HG02759 (cell line): Measurements from ENCODE around the gene STMN3.

Experiments used
- ATAC-seq: cut with Tn5 transposase; IDR thresholded peaks from one replicate; pipeline ENCODE4 v1.9.1; 2021; ENCODE audit warnings: mild to moderate bottlenecking, moderate library complexity; ENCODE audit not compliant: unreplicated experiment

The STMN3 gene

DNA sequence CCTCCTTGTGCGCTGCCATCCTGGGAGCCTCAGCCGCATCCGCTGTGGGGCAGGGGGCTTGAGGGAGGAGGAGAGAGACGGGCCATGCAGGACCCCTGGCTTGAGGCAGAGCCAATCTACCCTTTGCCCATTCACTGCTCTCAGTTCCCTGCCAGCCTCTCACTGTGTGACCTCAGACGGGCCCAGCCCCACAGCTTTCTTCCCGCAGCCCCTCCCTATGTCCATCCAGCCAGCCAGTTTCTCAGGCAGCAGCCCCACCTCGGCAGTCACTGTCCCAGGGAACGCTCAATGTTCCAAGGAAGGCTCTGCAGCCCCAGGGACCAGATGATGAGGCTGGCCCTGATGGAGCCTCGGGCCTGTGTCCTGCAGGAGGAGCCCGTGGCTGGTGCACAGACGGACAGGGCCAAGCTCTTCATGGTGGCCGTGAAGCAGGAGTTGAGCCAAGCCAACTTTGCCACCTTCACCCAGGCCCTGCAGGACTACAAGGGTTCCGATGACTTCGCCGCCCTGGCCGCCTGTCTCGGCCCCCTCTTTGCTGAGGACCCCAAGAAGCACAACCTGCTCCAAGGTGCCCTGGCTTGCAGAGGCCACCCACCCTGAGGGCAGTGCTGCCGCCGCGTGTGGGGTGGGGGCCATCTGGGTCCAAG lies 39.3 kb upstream of the STMN3 start:
- no peak for ATAC-seq

DNA sequence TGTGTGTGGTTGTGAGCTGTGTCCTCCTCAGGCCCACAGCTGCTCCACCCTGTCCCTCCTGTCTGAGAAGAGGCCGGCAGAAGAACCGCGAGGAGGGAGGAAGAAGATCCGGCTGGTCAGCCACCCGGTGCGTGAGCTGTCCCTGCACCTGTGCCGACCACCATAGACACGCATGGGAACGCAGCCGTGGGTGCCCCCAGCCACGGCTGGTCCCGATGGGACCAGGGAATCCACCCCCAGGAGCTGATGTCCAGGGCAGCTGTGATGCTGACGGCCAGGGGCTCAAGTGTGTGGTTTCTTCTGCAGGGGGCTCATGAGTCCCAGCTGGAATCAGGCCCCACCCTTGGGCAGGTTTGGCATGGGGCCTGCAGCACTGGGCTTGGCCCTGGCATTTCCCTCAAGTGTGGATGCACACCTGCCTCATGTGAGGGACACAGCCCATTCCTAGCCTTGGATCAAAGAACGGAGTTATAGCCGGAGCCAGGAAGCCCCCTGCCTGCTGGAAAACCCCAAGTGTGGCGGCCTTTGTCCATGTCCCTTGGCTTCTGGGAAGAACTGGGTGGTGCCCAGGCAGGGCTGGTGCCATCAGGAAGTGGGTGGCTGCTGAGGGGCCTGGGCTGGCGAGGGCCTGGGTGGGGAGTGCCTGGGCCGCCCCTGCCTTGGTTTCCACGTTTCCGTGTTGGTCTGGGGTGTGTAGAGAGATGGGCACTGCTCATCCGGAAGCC lies 38.6 kb upstream of the STMN3 start:
- ATAC-seq, result no peak

DNA sequence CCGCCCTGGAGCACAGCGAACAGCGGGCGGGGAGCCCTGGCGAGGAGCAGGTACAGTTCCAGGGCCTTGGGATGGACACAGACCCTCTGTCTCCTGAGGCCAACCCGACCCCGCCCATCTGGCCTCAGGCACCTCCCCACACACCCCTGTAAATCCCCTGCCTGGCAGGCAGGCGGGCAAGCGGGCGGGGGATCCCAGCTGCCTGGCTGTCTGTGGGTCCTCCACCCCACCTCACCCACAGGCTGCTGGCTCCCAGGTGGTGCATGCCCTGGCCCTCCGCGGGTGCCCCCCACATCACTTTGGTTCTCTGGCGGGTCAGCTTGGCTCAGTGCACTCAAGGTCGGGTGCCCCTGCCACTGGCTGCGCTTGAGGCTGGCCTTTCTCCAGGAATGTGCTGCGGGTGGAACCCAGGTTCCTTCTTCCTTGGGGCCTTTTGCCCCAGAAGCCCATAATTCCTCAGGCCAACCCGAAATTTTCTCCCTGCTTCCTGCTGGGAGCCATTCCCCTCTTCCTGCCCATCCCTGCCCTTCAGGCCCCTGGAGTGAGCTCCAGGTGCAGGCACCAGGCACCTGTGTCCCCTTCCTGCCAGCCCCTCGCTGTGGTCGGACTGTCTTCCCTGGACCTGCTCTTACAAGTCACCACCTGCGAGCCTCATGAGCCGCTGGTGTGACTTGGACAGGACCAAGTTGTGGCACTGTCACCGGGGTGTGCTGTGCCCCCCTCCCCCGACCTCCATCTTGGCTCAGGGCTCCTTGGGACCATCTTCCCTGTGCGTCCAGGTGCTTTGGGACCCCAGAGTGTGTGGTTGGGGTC lies 37.9 kb upstream of the STMN3 start:
- ATAC-seq, result no peak

DNA sequence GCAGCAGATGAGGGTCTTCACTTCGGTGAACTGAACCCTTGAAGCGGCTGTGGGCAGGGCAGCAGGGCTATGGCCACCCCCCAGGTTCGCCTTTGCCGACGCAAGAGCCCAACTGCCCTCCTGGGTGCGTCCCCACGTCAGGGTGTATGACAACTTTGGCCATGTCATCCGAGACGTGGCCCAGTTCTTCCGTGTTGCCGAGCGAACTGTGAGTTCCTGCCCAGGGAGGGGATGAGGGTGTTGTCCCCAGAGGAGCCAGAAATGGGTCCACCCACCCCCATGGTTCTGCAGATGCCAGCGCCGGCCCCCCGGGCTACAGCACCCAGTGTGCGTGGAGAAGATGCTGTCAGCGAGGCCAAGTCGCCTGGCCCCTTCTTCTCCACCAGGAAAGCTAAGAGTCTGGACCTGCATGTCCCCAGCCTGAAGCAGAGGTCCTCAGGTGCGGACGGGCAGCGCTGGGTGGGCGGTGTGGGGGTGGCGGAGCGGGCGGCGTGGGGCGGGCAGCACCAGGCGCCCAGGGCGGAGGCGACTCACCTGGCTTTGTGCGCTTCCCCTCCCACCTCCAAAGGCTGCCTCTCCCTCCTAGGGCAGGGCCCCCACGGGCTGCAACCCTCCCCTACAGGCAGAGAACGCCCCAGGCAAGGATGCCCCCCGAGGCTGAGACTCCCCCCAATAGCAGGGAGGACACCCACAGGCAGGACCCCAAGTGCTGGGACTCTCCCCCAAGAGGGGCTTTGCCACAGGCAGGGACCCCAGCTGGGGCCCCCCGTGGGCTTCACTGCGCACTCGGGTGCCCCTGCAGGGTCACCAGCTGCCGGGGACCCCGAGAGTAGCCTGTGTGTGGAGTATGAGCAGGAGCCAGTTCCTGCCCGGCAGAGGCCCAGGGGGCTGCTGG lies 37.0 kb upstream of the STMN3 start:
- no peak for ATAC-seq

DNA sequence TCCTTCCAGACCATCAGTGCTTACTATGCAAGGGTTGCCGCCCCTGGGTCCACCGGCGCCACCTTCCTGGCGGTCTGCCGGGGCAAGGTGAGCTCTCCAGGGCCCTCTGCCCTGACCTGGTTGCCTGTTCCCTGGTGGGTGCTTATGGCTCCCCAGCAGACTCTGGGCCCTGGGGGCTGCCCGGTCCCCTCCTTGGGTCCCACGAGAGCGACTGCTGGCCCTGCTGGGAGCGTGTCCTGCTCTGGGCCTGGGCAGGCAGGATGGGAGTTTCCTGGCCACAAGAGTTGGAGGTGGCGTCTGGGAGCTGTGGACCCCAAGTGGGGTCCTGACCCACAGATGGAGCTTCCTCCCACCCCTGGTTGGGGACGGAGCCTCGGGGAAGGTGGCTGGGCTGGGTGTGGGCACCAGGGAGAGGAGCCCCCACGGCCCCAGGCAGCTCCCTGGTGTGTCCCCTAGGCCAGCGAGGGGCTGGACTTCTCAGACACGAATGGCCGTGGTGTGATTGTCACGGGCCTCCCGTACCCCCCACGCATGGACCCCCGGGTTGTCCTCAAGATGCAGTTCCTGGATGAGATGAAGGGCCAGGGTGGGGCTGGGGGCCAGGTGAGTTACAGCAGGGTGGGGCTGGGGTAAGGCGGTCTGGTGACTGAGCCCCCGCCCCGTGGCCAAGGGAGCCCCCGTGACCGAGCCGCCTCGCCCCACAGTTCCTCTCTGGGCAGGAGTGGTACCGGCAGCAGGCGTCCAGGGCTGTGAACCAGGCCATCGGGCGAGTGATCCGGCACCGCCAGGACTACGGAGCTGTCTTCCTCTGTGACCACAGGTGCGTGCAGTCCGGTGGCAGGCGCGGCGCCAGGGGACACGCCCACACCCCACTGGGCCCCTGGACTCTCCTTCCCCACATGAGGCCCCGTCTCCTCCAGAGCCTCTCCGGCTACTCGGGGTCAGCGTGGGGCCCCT lies 36.1 kb upstream of the STMN3 start:
- ATAC-seq, result no peak

DNA sequence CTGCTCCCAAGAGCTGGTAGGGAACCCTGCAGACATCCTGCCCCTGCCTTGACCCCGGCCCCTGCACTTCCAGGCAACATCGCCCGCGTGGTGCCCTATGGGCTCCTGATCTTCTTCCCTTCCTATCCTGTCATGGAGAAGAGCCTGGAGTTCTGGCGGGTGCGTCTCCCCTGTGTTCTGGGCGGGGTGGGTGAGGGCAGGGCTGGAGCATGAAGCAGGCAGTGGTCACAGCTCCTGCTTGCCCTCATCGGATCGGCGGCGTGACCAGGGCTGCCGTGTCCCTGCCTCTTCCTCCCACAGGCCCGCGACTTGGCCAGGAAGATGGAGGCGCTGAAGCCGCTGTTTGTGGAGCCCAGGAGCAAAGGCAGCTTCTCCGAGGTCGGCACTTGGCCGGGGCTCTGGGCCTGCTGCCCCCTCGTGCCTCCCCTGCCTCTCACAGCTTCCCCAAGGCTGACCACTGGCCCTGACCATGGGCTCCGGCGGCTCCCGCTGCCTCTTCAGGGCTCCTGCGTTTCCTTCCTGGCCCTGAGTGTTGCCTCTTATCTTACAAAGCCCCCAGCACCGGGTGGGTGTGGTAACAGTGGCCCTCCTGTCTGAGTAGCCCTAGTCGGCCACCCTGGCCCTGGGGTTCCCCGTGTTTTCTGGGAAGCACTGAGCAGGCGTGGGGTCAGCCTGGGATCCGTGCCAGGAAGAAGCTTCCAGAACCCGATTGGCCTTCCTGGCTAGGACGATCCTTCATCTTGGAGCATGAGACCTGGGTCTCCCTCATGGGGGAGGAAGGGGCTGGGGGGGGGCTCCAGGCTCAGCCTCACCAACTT lies 35.2 kb upstream of the STMN3 start:
- no peak for ATAC-seq

DNA sequence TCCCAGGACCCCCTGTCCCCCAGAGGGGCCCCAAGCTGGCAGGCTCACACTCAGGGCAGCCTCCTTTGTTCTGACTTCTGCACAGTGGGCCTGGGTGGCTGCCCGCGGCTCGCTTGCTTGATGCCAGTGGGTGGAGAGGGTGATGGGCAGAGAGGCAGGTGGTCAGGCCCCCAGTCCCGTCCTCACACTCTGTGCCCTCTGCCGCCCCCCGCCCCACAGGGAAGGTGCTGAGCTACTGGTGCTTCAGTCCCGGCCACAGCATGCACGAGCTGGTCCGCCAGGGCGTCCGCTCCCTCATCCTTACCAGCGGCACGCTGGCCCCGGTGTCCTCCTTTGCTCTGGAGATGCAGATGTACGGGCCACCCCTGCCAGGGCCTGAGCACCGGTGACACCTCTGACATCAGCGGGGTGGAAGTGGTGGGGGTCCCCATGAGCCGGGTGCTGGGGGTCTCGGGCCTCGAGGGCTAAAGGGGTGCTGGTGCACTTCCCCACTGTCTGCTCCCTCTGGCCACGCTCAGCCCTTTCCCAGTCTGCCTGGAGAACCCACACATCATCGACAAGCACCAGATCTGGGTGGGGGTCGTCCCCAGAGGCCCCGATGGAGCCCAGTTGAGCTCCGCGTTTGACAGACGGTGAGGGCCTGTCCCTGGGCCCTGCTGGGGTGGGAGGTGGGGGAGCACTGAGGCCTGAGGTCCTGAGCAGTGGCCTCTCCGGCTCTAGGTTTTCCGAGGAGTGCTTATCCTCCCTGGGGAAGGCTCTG lies 34.4 kb upstream of the STMN3 start:
- no peak for ATAC-seq

DNA sequence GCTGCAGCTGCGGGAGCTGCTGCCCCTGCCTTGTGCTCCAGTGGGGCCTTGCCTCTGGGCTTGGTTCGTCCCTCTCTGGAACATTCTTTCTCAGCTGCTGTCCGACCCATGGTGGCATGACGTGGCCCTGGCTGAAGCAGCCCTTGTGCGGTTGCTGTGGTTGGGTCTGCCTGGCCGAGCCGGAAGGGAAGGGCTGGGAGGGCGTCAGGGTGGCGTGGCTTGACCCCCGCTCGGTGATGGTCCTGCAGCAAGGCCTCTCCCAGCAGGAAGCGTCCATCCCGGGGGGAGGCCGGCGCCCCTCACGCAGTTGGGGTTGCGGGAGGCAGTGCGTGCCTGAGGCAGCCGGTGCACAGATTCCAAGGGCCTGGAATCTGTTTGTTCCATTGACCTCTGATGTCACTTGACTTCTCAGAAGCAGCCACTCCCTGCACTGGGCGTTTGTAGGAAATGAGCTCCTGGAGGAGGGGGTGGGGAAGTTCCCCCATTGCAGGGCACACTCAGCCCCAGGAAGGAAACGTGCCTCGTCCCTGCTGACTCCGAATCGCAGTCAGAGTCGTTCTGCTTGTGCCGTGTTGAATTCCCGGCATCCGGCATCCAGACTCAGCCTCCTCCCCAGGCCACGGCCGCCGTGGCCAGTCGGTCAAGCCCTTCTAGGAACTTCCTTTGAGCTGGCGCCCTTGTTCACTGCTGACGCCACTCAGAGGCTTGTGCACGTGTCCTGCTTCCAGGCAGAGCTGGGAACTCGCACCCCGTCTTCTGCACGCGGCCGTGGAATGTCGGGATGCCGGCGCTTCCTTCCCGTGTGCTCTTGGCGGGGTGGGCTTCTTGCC lies 33.5 kb upstream of the STMN3 start:
- ATAC-seq, result no peak

DNA sequence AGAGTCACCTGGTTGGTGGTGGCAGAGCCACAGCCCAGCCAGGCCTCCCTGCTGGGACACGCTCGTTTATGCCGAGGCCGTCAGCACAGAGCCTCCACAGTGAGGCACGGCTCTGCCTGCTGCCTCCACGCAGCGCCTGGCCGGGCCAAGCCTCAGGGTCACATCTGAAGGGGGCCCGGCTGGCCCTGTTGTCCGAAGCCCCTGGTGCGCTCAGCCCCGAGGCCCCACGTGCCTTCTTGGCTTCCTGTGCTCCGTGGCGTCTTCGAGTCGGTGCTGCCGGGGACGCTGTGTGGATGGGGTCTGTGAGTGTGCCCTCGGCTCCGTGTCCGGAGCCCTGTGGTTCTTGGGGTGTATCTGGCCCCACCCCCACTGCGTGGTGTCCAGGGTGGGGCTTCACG lies 32.9 kb upstream of the STMN3 start:
- no peak for ATAC-seq

DNA sequence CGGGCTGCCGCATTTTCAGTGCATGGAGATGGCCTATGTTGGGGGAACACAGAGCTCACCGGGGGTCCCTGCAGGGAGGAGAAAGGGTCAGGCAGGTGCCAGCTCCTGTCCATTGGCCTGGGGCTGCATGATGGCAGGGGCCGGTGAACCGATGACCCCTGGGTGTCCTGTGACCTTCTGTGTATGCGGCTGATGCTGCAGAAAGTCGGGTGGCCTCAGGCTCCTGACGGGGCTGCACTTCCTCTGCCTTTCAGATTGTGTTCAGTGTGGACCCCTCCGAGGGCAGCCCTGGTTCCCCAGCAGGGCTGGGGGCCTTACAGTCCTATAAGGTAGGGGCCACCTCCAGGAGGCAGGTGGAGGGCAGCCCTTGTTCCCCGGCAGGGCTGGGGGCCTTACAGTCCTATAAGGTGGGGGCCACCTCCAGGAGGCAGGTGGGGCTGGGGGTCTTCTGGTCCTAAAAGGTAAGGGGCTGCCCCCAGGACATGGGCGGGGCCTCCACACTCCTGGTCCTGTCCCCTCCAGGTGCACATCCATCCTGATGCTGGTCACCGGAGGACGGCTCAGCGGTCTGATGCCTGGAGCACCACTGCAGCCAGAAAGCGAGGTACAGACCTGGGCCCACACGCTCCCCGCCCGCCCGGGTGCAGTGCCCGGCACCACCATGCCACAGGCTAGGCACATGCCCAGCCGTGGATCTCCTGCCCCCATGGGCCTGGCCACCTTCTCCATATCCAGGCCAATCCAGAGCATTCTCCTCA lies 32.2 kb upstream of the STMN3 start:
- ATAC-seq, result no peak

DNA sequence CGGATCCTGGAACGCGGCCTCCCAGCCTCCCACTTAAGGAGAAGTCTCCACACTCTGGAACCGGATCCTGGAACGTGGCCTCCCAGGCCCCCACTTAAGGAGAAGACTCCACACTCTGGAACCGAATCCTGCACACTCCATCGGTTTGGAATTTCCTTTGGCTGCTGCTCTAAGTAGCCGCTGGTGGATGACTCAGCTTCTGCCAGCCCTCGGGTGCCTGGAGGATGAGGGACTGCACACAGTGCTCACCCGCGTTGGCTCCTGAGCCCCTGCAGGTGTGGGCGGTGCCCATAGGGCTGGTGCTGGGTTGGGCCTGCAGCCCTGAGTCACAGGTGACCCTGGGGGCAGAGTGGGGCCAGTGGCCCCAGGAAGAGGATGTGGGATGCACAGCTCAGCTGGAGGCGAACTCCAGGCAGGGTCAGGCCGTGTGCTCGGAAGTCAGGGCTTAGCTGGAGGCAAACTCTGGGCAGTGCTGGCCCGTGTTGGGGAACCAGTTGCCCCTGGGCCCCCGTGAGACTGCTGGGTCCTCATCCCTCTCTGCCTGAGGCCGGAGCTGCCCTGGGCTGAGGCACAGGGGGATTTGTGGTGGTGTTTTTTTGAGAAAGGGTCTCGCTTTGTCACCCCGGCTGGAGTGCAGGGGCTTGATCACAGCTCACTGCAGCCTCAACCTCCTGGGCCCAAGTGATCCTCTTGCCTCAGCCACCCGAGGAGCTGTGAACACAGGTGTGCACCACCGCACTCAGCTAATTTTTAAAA lies 29.3 kb upstream of the STMN3 start:
- no peak for ATAC-seq

DNA sequence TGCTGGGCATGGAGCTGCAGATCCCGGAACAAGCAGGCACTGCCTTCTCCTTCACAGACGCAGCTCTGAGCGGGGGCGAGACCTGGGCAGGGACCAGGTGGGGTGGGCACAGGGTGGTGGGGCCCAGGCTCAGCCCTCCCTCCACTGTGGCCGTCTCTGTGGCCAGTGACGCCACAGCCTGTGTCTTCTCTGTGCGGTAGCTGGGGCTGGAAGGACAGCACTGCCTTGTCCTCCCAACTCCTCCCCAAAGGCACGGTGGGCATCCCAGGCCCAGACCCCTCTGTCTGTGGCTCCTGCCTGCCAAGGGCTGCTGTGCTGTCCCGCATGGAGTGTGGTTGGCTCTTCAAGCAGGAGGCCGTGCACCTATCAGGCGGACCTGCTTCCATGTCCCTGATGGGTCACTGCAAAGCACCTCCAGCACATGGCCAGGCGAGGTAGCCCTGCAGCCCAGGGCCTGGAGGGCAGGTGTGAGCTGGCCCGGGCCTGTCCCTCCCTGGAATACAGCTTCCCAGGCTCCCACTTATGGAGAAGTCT lies 28.5 kb upstream of the STMN3 start:
- ATAC-seq, result no peak

DNA sequence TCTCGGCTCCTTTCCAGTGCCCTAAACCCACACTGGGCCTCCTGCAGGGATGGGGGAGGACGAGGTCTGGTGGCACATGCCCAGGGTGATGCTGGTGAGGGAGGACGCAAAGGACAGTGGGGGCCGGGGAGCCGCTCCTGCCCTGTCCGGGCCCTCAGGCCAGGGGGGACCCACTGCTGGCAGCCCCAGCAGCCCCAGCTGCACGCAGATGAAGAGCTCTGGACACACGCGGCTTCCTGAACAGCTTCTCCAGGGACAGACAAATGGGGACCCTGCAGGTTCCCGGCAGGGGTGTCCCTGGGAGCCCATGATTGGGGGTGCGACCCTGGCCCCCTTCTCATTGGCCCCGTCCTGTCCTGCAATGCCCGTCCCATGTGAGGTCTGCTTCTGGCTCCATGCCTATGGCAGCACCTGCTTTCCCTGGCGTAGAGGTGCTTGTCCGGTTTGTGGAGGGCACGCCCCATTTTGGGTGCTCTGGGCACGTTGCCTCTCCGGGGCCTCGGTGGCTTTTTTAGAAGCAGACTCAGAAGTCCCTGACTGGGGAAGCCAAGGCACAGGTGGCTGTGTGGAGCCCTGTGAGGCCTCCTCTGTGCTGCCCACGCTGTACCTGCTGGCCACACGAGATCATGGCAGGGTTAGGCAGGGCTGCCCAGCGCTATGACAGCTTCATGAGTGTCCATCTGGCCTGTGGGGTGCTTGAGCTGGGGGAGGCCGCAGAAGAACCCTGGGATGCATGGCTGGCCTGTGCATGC lies 27.8 kb upstream of the STMN3 start:
- no peak for ATAC-seq

DNA sequence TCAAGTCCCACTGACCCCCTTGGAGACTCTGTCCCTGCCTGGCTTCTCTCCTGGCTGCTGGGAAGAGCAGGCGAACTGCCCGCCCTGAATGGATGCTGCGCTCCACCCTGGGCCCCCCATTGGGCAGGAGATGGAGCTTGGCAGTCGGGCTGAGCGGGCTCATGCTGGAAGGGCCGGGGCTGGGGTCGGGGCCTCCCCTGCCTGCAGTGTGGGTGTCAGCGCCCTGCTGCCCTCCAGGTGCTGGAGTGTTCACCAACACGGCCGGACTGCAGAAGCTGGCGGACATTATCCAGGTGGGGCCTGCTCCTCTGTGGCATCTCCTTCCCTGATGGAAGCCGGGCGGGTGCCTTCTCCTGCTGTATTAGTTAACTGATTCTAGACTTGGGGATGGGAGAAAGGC lies 27.2 kb upstream of the STMN3 start:
- ATAC-seq, result no peak

DNA sequence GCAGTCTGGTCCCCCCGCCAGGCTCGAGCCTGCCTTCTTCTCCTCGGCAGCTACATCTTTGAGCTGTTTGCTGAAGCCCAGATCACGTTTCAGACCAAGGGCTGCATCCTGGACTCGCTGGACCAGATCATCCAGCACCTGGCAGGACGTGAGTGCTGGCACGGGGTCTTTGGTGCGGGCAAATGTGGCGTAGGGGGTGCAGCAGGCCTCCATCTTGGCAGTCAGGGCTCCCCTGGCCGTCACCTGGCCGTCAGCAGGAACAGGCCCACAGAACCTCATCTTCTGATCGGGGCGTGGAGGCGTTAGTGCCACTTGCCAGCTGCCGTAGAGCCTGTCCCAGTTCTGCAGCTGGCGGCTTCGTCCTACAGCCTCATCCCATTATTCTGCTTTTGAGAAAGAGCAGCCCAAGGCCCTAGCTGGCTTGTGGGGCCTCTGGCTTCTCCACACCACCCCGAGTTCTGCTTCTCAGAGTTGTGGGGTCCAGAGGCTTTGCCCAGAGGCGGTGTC lies 26.6 kb upstream of the STMN3 start:
- ATAC-seq, result no peak
